GM19395 (cell line): Measurements from ENCODE around the gene ZBTB20.
A peak's percentile ranks its signal among the peaks of the same experiment; 100 is the strongest.

Experiments used
- ATAC-seq: cut with Tn5 transposase; IDR thresholded peaks from one replicate; pipeline ENCODE4 v1.9.1; 2021; ENCODE audit warnings: mild to moderate bottlenecking, moderate library complexity; ENCODE audit not compliant: unreplicated experiment

ZBTB20 gene

DNA sequence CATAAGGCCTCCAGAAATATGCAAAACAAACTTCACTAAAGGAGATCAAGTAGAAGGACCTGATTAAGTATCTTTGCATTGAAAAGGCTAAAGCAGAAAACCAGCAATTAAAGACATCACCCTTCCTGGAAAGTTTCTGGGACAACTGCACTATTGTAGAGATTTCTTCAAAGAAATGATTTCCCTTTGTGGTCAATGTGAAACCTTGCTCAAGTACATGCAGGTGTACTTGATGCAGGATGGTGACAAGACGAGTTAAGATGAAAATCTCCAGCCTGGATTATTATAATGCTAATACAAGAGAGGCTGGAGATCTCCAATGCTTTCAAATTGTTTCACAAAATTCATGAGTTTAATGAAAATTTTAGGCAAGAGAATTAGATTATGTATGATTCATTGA lies 644.9 kb downstream of the ZBTB20 start:
- peak; percentile 68 for ATAC-seq

DNA sequence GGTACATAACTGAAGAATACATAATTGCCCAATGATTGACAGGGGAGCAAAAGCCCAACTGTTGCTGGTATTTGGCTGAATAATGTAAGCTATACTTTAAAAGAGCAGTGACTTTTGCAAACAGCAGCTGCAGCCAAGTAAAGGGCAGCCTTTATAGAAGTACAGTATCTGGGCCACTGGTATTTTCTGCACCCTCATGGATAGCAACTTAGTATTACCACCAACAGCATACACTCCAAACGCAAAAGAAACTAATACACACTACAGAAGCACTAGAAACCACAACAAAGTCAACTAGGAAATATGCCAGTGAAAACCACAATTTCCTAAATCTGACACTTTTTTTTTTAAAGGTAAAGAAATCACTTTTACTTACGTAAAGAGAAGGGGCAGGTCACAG lies 647.1 kb downstream of the ZBTB20 start:
- peak; percentile 74 for ATAC-seq

DNA sequence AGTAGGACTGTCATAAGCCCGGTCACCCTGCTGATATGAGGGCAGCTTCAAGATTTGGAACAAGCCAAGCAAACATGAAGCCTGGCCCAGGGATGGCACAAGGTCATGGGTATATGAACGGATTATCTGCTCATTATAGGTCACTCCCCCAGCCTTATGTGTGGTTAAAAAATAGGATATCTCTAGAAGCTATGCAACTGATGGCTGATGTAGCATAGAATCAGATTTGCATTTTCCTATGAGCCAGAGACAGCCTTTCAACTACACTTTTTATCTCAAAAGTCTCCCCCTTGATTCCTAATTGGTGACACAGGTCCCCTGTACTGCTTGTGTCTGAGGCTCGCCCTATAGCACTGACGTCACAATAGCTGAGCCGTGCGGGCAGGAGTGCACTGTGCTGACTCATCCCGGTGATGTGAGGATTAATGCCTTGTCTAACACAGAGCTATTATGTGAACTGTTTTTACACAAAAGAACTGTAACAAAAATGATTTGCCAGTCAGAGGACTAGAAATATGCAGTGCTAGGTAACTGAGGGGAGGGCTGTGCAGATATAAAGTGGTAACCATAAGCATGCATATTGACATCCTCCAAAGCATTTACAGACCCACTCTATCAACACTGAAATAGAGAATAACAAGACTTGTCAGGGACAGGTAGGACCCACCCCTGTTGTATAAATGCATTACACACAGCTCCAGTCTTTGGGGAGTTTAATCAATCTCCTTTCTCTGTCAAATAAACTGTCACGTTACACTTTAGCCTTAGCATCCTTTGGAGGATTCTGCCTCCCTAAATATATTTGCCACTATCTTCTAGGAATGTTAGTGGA lies 648.3 kb downstream of the ZBTB20 start:
- ATAC-seq = no peak

DNA sequence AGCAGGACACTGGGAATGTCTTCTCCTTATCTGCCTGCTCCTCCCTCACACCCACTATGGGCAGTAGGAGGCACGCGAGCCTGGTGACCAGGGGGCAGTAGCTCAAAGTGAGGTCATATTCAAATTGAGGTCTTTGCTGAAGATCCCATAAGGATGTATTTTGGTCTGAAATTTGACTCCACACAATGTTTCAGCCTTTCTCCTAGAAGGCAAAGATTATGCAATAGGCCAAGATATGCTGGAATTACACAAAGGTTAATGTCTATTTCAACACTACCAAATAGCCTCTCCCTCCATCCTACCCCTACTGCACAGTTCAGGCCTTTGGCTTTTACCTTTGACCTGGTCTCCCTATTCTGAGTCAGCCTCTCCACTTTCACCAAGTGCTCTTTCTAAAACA lies 650.2 kb downstream of the ZBTB20 start:
- no peak for ATAC-seq

DNA sequence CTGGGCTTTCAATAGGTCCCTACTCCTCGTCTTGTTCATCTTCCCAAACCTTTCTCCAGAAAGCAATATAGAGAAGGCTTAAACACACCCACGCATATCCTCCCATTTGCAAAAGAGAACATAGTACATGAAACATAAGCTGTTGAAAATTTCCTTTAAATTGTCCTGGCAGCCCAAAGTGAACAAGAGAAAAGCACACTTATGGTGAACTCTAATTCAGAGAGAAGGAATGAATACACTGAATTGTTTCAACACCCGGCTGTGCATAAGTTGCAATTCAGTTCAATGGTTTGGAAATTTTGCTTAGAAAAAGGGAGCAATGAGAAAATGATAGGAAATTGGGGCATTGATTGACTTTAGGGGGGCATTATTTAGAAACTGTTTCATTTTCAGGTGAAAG lies 650.6 kb downstream of the ZBTB20 start:
- no peak for ATAC-seq

DNA sequence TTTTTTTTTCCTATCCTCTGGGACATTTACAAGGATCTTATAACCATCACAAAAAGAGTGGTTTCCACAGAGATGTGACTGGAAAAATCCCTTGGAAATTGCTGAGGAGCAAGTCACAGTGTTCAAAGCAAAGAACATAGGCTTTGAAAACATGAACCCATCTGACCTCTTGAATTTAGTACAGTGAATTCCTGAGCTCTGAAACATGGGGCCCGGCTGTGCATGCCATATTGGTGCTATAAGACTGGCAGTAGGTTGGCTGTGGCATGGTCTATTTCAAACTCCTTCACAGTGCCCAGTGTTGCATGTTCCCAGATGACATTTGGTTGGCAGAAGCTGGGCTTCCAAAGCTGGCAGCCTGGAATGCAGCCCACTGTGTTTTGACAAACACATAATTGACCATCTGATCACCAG lies 651.1 kb downstream of the ZBTB20 start:
- ATAC-seq = no peak

DNA sequence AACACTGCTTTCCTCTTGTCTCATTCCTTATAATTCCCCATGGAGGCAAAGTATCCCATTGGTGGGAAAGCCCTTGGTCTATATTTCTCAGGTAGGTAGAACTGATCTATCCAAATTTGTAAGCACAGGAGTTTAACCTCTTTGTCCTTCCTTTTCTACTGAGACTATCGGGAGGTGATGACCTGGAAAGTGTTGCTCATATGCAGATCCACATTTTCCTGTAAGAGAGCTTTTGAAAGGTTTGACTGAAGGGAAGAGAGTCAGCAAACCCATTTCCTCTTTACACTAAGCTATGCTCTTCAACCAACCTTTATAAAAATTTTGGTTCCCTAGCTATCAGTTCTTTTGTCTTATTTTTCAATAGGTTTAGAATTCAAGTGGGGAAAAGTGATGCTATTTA lies 652.6 kb downstream of the ZBTB20 start:
- ATAC-seq = no peak

DNA sequence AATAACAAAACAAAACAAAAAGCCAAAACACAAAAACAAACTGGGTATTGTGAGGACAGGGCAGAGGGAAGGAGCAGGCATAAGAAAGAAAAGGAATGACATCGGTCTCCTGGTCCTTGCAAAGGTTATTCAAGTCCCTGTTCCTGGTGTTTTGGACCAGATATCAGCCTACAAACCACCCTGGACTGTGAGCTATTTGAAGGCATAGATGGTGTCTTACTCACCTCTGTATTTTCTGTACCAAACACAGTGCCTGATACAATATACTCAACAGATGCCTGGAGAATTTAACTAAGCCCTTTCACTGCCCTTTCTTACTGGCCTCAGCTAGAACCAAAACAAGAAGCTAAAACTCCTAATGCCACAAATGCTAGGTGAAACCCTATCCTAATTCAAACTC lies 656.3 kb downstream of the ZBTB20 start:
- no peak for ATAC-seq

DNA sequence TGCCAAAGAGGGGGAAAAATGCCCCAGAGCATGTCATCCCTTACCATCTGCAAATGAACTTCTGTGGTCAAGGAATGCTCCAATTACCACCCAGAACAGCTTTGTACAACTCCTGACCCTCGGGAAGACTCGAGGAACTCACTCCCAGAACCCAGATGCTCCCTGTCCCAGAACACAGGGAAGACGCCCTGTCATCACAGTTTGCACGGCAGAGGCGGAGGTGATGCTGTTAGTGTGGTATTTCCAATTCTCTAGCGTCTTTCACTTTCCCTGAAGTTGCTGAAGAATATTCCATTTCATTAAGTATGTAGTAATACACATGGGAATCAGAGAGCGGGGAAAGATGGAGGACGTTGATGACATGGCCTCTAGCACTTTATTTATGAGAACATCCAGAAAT lies 659.6 kb downstream of the ZBTB20 start:
- ATAC-seq = no peak

DNA sequence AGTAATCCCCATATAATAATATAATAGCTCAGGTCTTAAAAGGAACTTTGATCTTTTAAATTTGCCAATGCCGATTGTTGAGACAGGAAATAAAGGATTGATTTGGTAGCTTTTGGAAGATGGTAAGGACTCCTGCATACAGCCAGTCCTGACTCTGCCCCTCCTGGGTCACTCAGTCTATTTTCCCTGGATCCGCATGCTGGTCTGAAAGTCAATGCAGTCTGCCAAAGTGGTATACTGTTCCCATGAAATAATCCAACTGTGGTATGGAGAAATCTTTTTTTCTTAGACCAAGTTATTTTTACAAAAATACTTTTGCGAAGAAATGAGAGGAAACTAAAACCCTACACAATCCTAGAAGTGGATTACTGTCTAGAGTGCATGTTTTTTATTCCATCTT lies 662.2 kb downstream of the ZBTB20 start:
- ATAC-seq = no peak

DNA sequence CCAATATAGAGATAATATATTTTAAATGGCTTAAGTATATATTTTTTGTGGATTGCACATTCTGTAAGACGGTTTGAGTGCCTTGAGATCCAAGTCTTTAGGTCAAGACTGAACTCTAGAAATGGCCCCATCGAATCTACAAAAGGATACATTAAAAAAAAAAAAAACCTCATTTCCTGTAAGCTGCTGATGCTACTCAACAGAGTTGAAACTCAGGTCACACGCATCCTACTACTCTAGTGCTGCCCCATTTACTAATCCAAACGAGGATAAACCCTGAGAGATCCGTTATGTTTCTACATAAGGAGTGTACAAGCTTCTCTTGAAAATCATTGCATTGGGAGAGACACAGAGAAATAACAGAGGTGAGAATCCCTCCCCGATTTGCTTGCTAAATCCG lies 666.0 kb downstream of the ZBTB20 start:
- ATAC-seq = no peak

DNA sequence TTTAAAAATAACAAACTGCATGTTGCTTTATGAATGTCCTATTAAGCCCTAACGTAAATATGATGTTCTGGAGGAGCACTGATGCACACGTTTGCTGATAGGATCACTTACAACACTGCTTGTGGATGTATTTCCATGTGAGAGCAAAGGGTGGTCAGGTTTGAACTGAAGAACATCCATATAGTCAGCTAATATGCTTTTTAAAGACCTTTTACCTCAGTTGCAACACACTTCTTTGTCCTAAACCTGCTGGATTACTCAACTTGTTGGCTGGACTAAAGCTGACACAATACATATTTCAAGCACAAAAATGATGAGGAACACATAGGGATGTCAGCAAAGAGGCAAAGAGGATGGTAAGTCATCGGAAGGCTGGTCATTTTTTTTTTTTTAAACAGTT lies 666.6 kb downstream of the ZBTB20 start:
- no peak for ATAC-seq

DNA sequence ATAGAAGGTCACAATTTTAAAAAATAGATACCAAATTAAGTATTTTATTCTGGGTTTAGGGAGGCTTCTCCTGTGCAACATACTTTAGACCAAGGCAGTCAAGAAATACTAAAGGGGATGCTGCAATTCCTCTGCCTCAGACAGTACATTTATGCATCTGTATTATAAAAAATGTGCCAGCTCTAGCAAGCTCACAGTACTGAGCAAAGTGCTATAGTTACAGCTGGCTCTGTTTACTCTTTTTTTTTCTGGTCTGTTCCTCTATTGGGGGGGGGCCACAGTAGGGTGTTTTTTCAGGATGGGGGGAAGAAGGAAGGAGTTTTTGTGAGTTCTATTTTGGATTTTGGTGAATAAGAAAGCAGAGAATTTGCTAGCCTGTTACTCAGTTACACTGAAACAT lies 668.3 kb downstream of the ZBTB20 start:
- no peak for ATAC-seq

DNA sequence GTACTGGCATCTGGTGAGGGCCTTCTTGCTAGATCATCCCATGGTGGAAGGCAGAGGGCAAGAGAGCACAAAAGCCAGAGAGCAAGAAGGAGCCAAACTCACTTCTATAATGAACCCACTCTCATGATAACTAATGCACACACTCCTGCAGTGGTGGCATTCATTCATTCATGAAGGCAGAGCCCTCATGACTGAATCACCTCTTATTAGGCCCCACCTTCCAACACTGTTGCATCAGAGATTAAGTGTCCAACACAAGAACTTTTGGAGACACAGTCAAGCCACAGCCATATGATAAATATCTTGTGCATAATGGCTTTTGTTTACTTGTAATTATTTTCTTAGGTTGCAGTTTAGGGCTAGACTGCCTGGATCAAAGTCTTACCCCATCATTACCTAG lies 670.6 kb downstream of the ZBTB20 start:
- no peak for ATAC-seq

DNA sequence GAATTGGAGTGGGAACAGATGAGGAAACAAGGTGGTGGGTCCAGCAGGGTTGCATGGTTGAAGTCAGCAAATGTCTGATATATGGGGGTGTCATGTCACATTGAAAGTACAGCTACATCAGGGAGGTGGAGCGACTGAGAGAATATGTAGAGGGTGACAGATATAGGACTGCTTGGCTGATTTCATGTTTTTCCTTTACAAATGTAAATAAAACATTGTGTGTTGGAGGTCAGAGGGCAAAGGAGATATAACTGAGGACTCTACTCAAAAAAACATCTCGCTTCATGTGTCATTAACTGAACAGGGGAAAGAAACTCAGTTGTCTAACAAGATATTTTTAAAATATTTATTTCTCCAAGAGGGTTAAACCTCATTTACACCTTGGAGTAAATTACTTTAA lies 675.6 kb downstream of the ZBTB20 start:
- no peak for ATAC-seq

DNA sequence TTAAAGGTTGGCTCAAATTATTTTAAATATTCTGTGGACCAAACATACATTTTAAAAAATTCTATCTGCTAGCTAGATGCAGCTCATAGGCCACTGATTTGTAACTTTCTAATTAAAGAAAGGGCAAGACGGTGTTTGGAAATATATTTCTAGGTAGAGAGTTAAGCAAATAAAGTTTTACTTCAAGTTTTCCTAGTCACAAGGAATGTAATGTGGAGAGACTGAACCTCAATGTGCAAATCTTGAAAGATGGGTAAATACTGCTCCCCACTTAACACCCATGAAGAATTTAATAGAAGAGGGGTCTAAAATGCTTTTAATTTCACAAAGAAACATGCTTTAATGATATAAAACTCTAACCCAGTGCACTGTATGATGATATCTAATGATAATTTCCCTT lies 678.0 kb downstream of the ZBTB20 start:
- no peak for ATAC-seq

DNA sequence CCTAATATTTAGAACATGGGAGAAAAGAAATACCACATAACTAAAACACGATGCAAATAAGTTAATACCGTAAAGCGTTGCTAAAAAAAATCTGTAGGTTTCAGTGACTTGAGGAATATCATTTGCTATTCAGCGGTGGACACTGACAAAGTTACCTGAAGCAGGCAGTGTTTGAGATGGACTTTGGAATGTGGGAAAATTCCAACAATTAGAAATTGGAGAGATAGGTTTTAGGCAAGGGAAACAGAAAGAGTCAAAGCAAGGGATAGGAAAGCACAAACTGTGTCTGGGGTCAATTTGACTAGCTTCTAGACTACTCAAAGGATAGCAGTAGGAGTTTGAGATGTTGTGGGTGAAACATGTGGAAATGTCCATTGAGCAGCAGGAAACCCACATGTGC lies 680.3 kb downstream of the ZBTB20 start:
- no peak for ATAC-seq

DNA sequence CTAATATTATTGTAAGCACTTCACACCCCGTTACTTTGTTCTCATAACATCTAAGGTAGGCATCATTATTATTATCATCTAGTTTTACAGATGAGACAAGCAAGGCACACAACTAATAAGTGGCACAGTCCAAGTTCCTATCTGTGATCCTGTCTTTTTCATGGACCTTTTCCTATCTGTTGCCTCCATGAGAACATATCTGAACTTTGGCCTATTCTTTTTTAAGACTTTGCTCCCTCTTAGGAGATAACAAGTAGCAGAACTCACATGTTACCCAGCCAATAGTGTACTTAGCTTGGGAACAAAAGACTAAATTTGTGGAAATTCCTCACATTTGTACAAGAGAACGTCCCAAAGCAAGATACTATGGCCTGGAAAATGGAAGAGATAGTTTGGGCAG lies 680.8 kb downstream of the ZBTB20 start:
- ATAC-seq = no peak

DNA sequence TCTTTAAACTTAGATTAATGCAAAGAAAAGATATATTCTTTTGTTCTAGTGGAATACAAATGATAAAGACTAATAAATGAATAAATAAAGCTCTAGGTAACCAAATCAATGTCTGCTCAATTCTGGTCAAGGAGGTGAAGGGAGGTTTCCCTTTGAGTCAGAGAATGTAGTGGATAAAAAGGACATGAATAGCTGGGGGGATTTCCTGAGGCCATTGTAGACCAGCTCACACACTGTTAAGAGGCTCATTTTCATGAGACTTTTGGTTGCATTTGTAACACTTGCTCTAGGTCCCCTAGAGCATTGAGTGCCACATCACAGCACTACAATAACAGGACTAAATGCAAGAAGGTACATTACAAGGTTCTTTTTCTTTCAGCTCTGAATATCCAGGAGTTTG lies 682.5 kb downstream of the ZBTB20 start:
- ATAC-seq = peak; percentile 87

DNA sequence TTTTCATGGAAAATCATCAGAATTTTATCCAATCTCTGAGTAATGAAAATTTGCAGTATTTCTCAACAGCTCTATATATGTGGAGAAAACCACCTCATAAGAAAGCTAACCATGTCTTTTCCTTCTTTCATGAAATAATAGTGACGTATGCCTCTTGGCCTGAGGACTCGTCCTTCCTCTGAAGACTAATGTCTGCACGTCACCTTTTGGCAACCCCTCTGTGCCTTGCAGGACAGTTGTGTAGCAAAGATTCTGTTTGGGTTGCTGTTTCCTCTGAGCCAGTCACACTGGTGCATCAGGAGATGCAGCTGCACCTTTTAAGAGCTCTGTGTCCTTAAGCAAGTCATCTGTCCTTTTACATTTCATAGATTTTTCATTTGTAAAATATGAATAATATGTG lies 684.3 kb downstream of the ZBTB20 start:
- no peak for ATAC-seq

DNA sequence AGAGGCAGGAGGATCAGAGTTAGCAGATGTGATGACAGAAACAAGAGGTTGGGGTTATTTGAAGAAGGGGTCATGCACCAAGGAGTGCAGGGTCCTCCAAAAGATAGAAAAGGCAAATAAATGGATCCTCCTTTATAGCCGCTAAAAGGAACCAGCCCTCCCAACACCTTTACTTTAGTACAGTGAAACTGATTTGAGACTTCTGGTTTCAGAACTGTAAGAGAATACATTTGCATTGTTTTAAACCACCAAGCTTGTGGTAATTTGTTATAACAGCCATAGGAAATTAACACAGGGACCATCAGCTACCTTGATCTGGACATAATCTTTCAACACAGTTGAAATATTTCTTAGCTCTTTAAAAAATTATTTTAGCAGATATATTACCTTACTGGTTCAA lies 686.6 kb downstream of the ZBTB20 start:
- ATAC-seq = peak; percentile 53

DNA sequence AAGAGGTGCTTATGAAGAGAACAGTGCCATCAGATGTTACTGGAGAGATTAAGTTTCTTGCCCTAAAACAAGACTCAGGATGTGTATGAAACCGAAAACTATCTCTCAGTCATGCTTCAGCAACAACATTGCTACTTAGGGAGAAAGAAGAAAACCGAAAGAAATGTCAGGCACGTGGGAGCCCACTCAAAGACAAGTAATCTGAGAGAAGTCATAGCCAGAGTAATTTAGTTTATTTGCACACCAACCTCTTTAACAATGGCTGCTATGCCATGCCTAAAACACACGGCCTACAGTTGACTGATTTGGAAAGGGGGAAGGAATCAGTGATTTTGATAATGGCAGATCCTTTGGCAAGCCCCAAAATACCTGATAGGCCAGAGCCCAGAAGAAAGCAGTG lies 690.3 kb downstream of the ZBTB20 start:
- ATAC-seq = peak; percentile 77

DNA sequence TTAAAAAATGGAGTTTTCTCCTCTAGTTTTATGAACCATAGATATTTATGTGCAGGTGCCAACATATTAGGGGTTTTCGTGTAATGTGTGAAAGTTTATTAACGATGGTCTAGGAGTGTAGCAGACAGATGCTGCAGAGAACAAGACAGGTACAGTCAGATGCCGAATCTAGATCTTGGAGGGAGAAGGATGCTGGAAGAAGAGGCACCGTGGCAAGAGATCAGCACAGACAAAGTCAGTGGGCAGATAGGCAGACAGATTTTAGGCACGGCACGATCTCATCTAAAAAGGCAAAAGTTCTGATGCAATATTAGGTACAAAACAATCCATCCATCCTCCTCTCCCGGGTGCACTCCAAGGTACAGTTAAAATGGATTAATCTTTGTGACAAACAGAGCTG lies 691.7 kb downstream of the ZBTB20 start:
- no peak for ATAC-seq
